Caki2 (cell line): ENCODE measurements around the gene SBF2. TPM values are rescaled to one million over a fixed set of nuclear protein-coding genes. Genes with fewer than 3 reads are reported as not detected.
"Not testable (repeated sequence)": the region's sequence is repeated elsewhere in the genome, so short reads cannot be mapped to it uniquely, and the experiment has no call there.

Source experiments
- DNase-seq: peaks from one replicate; pipeline ENCODE4 v3.0.0-alpha.2; 2015; ENCODE audit warnings: low read depth
- in situ Hi-C: cut with HindIII; loops from 2 replicates; pipeline ENCODE4 v1.10.0; 2016; ENCODE audit warnings: low sequenced_read_pairs, low pct_unique_long_range_greater_than_20kb, mixed read lengths
- total RNA-seq: library from RNA; depleted of rRNA; stranded (reverse); fragments of >200 nt; shearing (Covaris generic); gene quantifications from 2 replicates; pipeline ENCODE4 v1.2.3, GENCODE V29; 2014; ENCODE audit warnings: low replicate concordance

SBF2 gene
- total RNA-seq, 1 experiment from 2014 or later = 10.1 TPM

- no peak for DNase-seq
- in situ Hi-C loops = no loop called here
These were observed 377.5 kb downstream of the SBF2 start for GRCh38 chr11:9916480-9916879.

GRCh38 chr11:9914064-9914463 is 380.0 kb downstream of the SBF2 start:
- in situ Hi-C loops = no loop called here
- no peak for DNase-seq

- peak; percentile 35 for DNase-seq
- in situ Hi-C loops = no loop called here
These were observed 387.8 kb downstream of the SBF2 start for GRCh38 chr11:9905960-9906791.

GRCh38 chr11:9905501-9905951 is 388.5 kb downstream of the SBF2 start:
- DNase-seq = no peak
- in situ Hi-C loops = no loop called here

GRCh38 chr11:9903579-9903978 is 390.4 kb downstream of the SBF2 start:
- no peak for DNase-seq
- in situ Hi-C loops = no loop called here

GRCh38 chr11:9901943-9902342 is 392.1 kb downstream of the SBF2 start:
- in situ Hi-C loops = no loop called here
- DNase-seq = peak; percentile 9

GRCh38 chr11:9900253-9900652 is 393.8 kb downstream of the SBF2 start:
- peak; percentile 88 for DNase-seq
- in situ Hi-C loops = not testable (repeated sequence)

- DNase-seq = no peak
- in situ Hi-C loops = no loop called here
These were observed 394.3 kb downstream of the SBF2 start for GRCh38 chr11:9899676-9900075.

GRCh38 chr11:9896902-9897301 is 397.1 kb downstream of the SBF2 start:
- in situ Hi-C loops = no loop called here
- DNase-seq = no peak

- DNase-seq = no peak
- in situ Hi-C loops = no loop called here
These were observed 399.0 kb downstream of the SBF2 start for GRCh38 chr11:9895006-9895405.

GRCh38 chr11:9893474-9893873 is 400.5 kb downstream of the SBF2 start:
- DNase-seq = no peak
- in situ Hi-C loops = no loop called here

- in situ Hi-C loops = no loop called here
- no peak for DNase-seq
These were observed 405.1 kb downstream of the SBF2 start for GRCh38 chr11:9888938-9889337.

- in situ Hi-C loops = no loop called here
- DNase-seq = no peak
These were observed 406.5 kb downstream of the SBF2 start for GRCh38 chr11:9887472-9887871.

- in situ Hi-C loops = no loop called here
- DNase-seq = no peak
These were observed 407.4 kb downstream of the SBF2 start for GRCh38 chr11:9886595-9886994.

GRCh38 chr11:9884601-9885000 is 409.4 kb downstream of the SBF2 start:
- in situ Hi-C loops = no loop called here
- no peak for DNase-seq

- no peak for DNase-seq
- in situ Hi-C loops = no loop called here
These were observed 413.4 kb downstream of the SBF2 start for GRCh38 chr11:9880657-9881056.

GRCh38 chr11:9878936-9879335 is 415.1 kb downstream of the SBF2 start:
- in situ Hi-C loops = no loop called here
- no peak for DNase-seq

GRCh38 chr11:9876331-9876730 is 417.7 kb downstream of the SBF2 start:
- in situ Hi-C loops = no loop called here
- no peak for DNase-seq

- in situ Hi-C loops = no loop called here
These were observed 418.2 kb downstream of the SBF2 start for GRCh38 chr11:9875862-9876261.

GRCh38 chr11:9875399-9875798 is 418.6 kb downstream of the SBF2 start:
- DNase-seq = peak; percentile 6
- in situ Hi-C loops = no loop called here

More at GRCh38 chr11:9875862-9876261, 418.2 kb downstream of the SBF2 start:
- DNase-seq = peak; percentile 6
